Ramos (cell line): Measurements from ENCODE around the gene MAP3K19.

Experiments used
- in situ Hi-C: fragments of 300-500 bp; cut with MboI; formaldehyde crosslinking; loops from one replicate; pipeline ENCODE4 v1.14.3; 2022; ENCODE audit warnings: low sequenced_read_pairs; ENCODE audit not compliant: unreplicated experiment

Gene MAP3K19

DNA sequence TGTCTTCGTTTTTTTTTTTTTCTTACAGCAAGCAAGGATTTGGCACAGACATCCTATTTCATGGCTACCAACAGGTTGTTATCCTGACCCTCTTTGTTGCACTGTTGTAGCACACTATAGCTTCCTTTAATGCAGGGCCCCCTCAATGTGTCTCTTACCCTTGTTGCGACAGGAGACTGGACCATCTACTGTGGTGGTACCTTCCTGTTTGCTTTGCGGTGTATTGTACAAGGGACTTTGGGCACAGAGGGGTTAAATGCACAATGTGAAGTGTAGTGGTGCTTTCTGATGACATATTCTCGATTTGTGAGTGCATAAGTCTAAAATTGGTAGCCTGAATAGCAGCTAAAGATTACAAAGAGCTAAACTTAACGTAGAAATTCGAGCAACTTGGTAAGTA, 101.2 kb downstream of the MAP3K19 start:
- in situ Hi-C loops, result no loop called here

DNA sequence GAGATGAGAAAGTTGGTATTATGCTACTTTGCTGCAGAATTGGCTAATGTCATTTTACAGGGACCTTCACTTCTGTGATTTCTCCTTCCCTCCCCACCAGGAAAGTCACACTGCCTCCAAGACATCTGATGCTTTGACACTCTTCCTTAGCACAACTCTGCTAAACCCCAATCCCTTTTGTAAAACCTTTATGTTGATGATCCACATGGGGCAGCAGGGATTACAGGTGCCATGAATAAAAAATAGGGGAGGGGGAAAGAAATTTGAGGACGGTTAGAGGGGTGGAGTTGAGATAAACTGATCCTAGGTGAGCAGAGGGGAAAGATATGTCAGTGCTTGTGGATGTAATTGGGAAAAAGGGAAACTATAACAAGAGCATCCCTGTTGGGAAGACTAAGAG, 102.3 kb downstream of the MAP3K19 start:
- in situ Hi-C loops, result no loop called here

DNA sequence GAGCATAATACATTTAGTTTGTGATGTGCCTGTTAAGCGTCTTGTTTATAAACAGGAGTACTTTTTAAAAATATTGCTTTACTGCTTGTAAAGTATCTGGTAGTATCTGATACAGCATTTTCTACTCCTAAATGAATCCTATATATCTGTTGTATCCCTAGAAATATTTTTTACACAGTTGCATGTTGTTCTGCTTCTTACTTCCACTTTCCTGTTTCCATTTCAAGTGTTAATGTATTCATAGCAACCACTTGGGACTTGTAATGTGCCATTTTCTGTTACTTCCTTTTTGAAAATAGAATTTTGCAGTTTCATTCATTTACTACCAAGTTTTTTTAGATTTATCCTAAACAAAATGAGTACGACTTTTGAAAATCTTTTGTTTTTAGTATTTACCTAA, 103.7 kb downstream of the MAP3K19 start:
- in situ Hi-C loops, result no loop called here

DNA sequence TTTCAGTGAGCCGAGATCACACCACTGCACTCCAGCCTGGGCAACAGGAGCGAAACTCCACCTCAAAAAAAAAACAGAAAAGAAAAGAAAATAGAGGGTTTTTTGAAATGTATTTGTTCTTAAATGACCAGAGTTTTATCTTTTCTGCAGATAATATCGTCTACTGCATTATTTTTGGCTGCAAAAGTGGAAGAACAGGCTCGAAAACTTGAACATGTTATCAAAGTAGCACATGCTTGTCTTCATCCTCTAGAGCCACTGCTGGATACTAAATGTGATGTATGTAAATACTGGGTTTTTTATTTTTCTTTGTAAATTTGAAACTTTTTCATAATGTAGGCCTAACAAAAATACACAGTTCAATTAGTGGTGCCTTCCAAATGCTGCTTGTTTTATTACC, 110.6 kb downstream of the MAP3K19 start:
- in situ Hi-C loops, result no loop called here

DNA sequence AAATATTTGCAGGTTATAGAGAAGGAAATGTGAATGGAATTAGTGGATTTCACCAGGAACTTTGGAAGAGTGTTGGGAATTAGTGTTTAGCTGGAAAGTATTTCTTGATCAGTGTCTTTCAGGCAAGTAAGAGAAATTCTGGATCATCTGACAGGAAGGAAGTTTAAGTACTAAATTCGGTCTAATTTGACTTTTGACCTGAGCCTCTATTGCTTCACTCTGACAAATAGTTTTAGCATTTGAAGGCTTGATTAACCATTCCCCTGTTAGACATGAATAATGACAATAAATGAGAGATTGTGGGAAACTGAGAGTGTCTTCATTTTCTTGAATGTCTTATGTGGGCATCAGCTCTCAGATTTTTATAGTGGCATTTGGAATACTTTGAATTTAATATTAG, 112.6 kb downstream of the MAP3K19 start:
- in situ Hi-C loops, result no loop called here

DNA sequence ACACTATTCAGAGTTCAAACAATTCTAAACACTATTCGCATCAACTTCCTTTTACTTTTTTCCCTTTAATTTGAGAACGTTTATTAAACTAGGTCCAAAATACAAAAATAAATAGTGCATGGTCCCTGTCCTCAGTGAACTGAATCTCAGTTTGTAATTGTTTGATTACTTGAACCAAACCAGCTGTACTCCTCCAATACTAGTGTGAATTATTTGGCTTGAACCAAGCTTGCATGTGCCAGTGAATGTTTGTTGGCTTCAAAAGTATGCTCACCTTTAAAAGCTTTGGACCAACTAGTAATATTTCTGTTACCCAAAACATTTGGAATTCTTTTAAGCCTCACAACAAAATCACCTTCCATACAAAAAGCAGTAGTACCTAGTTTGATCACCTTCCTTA, 113.1 kb downstream of the MAP3K19 start:
- in situ Hi-C loops, result no loop called here

DNA sequence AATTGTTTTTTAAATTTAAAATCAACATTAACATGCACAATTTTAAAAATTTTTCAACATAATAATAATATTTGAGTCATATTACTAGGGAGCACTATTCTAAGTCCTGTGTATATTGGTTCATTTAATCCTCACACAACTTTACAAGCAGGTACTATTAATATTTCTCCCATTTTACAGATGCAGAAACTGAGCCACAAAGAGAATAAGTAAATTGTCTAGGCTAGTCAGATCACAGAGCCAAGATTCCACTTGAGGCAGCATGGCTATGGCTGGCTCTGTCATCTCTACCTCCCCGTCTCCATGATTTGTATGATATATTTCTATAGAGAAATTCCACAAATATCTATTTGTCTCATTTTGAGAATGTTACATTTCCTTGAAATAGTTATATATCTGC, 113.5 kb downstream of the MAP3K19 start:
- in situ Hi-C loops, result no loop called here

DNA sequence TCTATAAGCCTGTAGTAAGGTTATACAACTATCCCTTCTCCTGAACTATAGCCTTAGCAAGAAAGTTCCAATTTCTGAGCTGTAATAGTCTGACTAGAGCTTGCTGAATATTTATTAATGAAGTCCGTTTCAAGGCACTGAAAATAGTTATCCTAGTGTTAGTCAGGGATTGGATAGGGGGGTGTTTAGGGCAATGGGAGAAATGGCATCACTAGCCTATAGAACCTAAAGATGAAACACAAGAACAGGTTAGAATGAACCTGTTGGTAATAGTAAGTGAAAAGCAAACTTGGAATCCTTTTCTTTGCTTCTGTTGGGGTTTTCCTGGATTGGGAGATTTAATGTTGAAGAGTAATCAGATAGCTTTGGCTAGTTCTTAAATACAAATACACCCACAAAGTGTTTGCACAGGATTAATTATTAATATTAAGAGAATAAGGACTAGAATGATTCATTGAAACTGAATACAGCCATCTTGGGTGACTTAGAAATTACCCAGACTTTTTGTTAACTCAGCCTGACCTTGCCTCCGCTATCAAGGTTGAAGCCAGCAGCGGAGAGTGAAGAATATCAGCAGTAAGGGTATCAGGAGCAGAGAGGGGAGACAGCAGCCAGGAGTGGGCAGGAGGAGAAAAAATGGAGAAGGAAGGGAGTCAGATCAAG, 114.3 kb downstream of the MAP3K19 start:
- in situ Hi-C loops, result no loop called here

DNA sequence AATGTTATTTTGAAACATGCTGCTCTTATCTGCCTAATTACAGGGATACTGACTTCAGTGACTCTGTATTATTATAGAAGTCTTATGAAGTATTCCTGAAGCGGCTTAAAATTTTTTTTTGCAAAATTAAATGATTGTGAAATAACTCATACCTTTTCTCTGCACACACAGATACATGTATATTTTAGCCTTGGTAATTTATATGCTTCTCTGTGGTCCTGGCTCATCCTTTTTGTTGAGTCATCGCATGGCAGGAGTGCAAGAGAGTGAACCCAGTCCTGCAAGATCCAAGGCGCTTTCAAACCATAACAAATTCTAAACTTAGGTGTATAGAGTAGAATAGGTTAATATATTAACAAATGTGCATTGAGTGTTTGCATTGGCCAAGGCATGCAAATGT, 120.1 kb downstream of the MAP3K19 start:
- in situ Hi-C loops, result no loop called here

DNA sequence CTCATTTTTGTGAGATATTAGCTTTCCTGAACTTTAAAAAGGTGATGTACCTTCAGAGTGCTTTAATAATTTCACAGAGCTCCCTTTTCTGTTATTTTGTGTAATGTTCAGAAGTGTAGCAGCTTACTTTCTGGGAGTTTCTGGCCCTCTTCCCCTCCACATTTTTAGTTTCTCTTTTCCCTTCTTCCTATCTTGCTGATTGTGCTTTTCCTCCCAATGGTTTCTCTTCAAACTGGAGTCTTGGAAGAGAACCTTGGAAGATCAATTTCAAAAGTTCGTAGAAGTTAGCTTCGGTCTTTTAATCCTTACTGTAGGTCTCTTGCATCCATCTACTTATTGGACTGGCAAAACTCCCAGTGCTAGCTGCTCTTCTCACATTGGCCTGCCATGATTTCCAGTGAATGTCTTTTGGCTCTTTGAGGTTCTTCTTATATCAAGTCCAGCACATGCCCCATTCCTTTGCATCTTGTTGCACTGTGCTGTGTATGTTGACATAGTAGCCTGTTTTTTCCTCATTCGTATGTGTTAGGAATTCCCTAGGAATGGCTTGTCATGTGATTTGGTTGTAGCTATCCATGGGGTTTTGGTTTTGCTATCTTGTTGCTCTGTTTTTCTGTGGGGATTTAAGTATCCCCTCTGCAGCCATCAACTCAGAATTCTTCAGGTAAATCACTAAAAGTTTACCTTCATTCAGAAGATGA, 120.9 kb downstream of the MAP3K19 start:
- in situ Hi-C loops, result no loop called here

DNA sequence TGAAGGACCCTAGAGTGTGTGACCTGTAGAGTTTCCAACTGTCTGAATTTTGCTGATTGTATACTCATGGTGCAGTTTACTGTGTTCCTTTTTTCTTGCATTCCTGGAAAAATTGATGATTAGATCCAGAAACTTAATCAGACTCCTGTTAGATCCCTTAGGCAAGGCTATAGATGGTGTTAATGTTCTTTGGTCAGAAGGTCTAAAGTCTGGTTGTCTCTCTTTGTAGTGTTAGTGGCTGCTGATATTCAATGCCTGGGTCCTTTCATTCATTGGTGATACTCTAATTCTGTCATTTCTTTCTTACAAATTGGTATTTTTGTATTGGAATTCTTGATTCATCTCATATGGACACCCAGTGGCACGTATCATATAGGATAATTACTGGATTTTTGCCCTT, 122.3 kb downstream of the MAP3K19 start:
- in situ Hi-C loops, result no loop called here

DNA sequence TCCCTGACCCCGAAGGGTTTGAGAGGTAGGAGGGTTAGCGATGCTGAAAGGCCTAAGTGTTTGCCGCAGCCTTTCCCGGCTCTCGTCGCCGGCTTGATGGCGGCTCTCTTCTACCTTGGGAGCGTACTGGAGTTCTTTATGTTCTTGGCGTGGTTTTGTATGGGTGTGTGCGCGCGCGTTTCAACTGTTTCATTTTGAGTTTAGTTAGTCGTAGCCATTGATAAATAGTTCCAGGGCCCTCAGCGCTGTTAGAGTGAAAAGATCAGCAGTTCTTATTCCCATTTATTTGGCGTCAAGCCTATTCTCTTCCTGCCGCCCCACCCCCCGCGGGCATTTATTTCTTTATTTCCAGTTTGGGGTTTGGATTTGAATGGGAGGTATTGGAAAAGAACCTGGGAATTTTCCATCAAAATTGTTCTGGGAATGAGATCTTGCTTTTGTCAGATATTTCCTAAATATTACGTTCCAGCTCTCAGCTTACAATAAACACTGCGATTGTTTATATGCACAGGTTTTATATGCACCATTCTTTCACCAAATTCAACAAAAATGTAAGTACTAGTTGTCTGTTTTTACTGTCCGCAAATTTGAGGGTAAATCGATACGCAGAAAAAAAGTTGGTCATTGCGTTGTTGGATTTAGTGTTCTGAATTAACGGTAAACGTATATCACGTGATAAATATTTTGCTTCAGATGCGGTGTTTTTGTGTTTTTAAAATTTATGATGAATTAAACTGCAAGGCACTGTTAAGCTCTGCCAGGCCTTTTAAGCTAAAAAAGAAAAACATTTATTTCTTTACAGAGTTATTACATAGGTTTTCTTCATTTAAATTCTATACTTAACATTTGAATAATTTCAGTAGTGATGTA, 127.7 kb downstream of the MAP3K19 start:
- in situ Hi-C loops, result no loop called here

DNA sequence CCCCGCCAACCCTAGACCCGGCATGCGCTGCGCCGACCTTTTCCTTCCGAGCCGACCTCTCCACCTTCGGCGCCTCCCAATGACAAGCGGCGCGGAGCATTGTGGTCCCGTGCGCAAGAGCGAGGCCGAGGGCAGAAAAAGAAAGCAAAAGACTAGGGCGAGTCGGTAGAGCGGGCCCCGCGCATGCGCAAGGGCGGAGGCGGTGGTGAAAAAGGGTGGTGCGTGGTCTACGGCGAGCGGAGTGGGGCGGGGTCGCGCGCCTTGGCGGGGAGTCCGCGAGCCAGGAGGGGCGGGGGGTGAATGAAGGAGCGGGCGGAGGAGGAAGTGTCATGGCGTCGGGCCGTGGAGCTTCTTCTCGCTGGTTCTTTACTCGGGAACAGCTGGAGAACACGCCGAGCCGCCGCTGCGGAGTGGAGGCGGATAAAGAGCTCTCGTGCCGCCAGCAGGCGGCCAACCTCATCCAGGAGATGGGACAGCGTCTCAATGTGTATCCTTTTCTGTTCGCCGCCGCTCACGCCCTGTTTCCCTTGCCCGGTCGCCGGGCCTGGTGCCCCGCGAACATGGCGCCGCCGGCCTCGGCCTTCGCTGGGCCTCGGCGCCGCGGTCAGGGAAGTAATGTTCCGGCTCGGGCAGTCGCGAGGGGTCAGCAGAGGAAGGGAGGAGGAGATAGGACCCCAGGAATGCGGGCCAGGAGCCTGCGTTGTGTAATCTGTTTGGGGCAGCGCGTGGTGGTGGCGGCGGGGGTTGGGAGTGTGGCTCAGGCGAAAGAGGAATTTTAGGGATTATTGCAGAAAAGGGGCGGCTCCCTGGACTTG, 128.5 kb downstream of the MAP3K19 start, which contains the start of gene CCNT2:
CCNT2 (plus strand) TSS at position 297 of the 815 bp plus-strand sequence; CDS start at position 330, 33 bp downstream.
- in situ Hi-C loops, result no loop called here

DNA sequence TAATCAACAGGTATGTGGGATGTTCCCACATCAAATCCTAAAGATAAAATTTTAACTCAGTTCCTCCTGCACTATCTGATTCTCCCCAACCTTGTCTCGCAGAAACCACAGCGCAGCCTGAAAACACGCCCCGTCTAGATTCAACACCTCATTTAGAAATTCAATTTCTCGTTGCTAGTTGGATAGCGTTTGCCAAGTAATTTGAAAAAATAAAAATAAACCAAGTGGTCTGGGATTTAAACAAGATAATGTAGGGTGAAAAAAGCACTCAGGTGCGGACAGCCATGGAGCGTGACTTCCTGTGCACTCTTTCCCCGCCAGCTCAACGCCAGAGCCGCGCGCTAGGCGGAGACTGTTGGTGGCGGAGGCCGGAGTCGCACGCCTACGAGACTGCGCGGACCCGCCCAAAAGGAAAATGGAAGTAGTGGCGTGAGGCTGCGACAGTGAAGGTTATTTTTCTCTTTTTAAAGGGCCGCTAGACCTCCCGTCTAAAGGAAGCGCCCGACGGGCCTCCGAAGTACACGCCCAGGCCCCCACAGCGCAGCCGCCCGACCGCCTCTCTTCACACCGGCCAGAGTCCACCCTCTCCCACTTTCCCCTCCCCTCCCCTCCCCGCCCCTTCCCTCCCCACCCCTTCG, 129.2 kb downstream of the MAP3K19 start:
- in situ Hi-C loops, result no loop called here

DNA sequence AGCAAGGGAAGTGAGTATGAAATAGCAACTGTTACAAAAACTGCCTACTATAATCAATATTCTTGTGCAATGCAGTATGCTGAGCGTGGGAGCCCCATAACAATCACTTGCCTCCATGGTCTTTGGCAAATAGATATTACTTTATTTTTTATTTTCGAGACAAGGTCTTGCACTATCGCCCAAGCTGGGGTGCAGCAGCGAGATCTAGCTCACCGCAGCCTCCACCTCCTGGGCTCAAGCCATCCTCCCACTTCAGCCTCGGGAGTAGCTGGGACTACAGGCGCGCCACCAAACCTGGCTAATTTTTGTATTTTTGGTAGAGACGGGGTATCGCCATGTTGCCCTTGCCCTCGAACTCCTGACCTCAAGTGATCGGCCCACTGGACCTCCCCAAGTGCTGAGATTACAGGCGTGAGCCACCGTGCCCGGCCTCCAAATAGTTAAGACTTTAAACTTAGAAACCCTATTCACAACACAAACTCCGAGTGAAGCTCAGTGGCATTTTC, 129.8 kb downstream of the MAP3K19 start:
- in situ Hi-C loops, result no loop called here
